GM19372 (cell line): ENCODE measurements around the gene MACROD2.

Source experiments
- ATAC-seq: cut with Tn5 transposase; IDR thresholded peaks from one replicate; pipeline ENCODE4 v1.9.1; 2021; ENCODE audit warnings: mild to moderate bottlenecking, low read depth, moderate library complexity; ENCODE audit not compliant: unreplicated experiment

The MACROD2 gene

GRCh38 chr20:14612391-14612790 is 617.1 kb downstream of the MACROD2 start:
- no peak for ATAC-seq

GRCh38 chr20:14616003-14616402 is 620.7 kb downstream of the MACROD2 start:
- ATAC-seq: no peak

GRCh38 chr20:14617123-14617522 is 621.8 kb downstream of the MACROD2 start:
- no peak for ATAC-seq

GRCh38 chr20:14619411-14619810 is 624.1 kb downstream of the MACROD2 start:
- no peak for ATAC-seq

- ATAC-seq: no peak
Observed at GRCh38 chr20:14622796-14623195, 627.5 kb downstream of the MACROD2 start.

GRCh38 chr20:14631011-14631410 is 635.7 kb downstream of the MACROD2 start:
- no peak for ATAC-seq

GRCh38 chr20:14632906-14633305 is 637.6 kb downstream of the MACROD2 start:
- no peak for ATAC-seq

- no peak for ATAC-seq
Observed at GRCh38 chr20:14633507-14633906, 638.2 kb downstream of the MACROD2 start.

GRCh38 chr20:14634665-14635064 is 639.3 kb downstream of the MACROD2 start:
- ATAC-seq: no peak

GRCh38 chr20:14637441-14637840 is 642.1 kb downstream of the MACROD2 start:
- ATAC-seq: no peak

GRCh38 chr20:14643146-14643545 is 647.8 kb downstream of the MACROD2 start:
- ATAC-seq: no peak

GRCh38 chr20:14643556-14643955 is 648.2 kb downstream of the MACROD2 start:
- ATAC-seq: no peak

- ATAC-seq: no peak
Observed at GRCh38 chr20:14644306-14645097, 649.2 kb downstream of the MACROD2 start.

GRCh38 chr20:14647016-14647415 is 651.7 kb downstream of the MACROD2 start:
- ATAC-seq: no peak

- no peak for ATAC-seq
Observed at GRCh38 chr20:14649662-14650061, 654.3 kb downstream of the MACROD2 start.

- no peak for ATAC-seq
Observed at GRCh38 chr20:14657266-14658005, 662.1 kb downstream of the MACROD2 start.

- ATAC-seq: no peak
Observed at GRCh38 chr20:14664101-14664500, 668.8 kb downstream of the MACROD2 start.

GRCh38 chr20:14666696-14667095 is 671.4 kb downstream of the MACROD2 start:
- no peak for ATAC-seq

- no peak for ATAC-seq
Observed at GRCh38 chr20:14667226-14667625, 671.9 kb downstream of the MACROD2 start.

- ATAC-seq: no peak
Observed at GRCh38 chr20:14672066-14672465, 676.8 kb downstream of the MACROD2 start.

- ATAC-seq: no peak
Observed at GRCh38 chr20:14673164-14673563, 677.8 kb downstream of the MACROD2 start.

GRCh38 chr20:14677455-14677854 is 682.1 kb downstream of the MACROD2 start:
- ATAC-seq: no peak
